ENCODE results near the gene TLL1.
A peak's percentile ranks its signal among the peaks of the same experiment; 100 is the strongest.

GRCh38 chr4:165874791-165875371, 1.8 kb downstream of the TLL1 start:
- TF ChIP-seq USF1 (IDR thresholded peaks at IDR 0.05): peak; percentile 78
- TF ChIP-seq REST (IDR thresholded peaks at IDR 0.05; ENCODE audit: low read depth): no peak
- TF ChIP-seq CEBPB (IDR thresholded peaks at IDR 0.05): no peak
- TF ChIP-seq TCF12 (IDR thresholded peaks at IDR 0.05; ENCODE audit: low read depth): no peak
- no peak for TF ChIP-seq NFIC (IDR thresholded peaks at IDR 0.05)
- TF ChIP-seq YY1 (IDR thresholded peaks at IDR 0.05; ENCODE audit: low read depth): no peak
- TF ChIP-seq MAX (IDR thresholded peaks at IDR 0.05): peak; percentile 87
- no peak for TF ChIP-seq RAD21 (IDR thresholded peaks at IDR 0.05; ENCODE audit: low read depth)
- no peak for TF ChIP-seq EP300 (IDR thresholded peaks at IDR 0.05; ENCODE audit: borderline replicate concordance)
